ENCODE data around the gene COPS2.
"Not testable (repeated sequence)": the region's sequence is repeated elsewhere in the genome, so short reads cannot be mapped to it uniquely, and the experiment has no call there.

The COPS2 gene

DNA sequence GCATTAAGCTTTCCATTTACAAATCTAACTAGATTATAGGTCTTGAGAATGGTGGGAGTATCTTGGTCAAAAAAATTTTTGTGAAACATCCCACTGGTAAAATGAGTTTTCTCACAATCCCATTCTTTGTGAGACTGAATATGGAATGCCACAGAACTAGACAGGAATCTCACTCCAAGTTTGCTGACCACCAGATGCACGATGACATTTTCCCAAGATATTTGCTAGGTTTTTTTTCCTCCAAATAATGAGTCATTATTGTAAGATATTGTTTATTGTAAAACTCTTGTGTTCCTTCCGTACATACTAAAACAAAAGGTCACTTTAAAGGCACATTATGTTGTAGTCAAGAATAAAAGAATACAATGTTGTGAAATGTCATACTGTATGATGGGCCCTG is 53.9 kb downstream of the COPS2 start:
- DNase-seq = no peak

DNA sequence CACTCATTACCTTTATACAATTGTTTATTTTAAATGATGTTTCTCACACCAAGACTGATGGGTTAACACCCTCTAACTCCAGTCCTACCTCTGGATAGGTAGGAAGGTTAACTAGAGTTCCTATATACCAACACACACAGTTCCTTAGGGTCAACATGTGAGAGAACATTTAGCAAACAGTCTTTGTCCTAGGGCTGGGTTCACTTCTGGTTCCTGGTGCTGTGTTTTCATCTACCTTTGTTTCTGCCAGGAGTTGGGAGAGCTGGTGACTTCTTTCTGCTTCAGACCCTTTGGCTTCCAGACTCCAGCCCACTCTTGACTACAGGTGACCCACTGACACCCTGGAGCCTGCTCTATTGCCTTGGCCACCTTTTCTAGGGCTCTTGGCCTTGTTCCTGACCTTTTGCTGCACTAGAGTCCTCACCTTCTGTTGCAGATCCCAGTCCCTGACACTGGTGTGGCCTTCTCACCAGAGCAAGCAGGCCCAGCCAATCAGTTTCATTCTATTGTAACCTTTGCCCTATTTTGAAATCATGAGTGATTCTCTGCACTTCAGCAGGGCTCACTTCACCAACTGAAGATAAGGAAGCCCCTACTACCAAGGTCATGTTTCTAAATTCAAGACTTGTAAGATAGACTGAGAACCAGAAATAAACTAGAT is 59.2 kb downstream of the COPS2 start:
- DNase-seq = no peak

DNA sequence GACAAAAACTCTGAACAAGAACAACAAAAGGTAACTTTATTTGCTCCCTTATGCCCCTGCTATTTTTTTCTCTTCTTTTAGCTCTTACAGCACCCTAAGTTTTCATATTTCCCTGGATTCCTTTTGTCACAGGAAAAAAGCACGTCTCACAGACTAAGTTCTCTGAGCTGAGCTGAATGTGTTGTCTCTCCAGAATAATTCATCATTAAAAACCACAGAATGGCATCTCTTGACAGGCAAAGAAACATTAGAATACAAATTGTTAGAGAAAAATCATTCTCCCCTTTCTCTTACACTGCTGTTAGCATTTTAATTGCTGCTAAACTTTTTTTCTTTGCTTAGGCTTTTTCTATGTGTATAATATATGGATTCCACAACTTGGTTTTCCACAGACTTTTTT is 60.5 kb downstream of the COPS2 start:
- DNase-seq = no peak

DNA sequence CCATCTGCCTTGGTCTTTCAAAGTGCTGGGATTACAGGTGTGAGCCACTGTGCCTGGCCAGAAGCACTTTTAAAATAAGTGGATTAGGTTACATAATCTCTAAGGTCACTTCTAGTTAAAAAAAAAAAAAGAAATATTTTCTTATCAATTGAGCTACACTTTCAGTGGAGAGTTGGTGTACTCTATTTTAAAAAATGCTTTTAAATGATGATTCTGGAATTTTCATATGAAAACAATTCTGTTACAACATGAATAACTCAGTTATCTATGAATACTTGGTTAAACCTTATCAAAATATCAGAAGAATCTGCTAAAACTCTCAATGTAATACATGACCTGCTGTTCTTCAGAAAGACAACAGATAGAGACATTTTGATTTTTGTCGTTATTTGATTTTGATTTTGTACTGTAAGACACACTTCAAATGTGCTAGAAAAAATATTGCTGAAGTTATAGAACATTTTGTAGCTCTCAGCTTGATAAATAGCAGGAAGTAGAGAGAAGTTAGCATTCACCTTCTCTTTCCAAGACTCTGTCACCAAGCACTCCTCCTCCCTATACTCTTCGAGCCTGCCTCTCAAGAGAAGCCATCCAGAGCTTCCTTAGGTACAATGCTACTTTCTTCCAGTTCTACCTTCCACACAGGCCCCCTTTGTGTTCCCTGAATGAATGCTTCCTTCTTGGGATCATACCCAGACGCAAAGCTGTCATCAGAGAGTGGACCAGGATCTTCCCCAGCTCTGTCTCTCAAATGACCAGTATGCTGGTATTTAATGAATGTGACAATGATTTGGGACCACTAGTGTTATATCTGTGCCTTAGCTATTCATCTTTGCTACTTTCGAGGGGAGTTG is 61.9 kb downstream of the COPS2 start:
- no peak for DNase-seq

DNA sequence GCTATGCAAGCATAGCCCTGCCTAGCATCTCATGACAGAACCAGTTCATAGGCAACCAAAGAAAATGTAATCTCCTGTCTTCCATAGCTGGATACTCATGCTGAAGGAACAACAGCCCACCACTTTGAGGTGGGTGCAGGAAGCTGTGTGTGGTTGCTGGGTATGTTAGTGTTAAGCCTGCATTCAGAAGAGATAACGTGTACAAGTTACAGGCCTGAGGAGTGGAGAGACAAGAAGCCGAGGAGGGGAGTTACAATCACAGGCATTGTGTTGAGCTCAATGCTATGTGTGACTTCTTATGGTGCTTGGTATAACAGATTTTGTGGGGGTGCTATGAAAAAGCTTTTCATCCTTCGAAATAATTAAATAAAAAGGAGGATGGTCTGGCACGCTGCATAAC is 66.4 kb downstream of the COPS2 start:
- DNase-seq = no peak

DNA sequence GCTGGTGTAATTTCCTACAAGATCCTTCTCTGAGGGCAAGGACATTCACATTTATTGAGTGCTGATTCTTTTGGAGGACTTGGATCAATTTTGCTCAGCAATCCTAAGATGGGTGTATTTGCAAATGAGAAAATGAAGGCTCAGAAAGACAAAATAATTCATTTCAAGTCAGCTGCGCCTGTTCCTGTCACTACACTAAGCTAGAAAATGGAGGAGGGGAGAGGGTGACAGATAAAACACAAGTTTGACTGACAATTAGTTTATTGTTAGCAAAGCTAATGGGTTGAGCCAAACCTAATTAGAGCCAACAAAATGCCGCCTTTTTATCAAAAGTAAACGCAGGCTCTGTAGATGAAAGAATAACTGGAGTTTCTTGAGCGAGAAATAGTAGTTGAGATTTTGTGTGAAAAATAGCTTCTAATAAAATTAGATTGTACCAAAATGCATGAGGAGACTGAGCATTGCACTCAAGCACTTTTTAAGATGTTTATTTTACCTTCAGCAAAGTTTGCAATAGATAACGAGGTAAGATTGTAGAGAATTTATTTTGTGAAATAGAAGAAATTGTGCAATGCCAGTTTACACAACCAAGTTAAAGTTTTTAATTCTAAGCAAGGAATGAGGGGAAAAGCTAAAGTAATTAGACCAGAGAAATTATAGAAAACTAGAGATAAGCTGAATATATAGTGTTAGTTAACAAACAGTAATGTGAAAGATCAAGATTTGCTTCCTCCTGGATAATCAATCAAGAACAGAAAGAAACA is 69.5 kb downstream of the COPS2 start:
- DNase-seq = no peak

DNA sequence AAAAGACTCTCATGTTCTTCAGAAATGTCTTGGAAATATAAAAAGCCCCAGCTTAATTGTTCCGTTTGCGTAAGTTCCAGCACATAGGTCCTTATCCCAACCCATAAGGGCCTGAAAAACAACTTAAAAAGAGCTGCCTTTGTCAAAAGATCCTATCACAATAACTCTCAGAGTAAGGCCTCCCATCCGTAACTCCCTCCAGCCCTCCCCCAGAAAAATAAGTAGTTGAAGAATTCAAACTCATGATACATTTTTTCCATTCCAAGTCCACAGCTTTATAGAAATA is 71.2 kb downstream of the COPS2 start:
- no peak for DNase-seq

DNA sequence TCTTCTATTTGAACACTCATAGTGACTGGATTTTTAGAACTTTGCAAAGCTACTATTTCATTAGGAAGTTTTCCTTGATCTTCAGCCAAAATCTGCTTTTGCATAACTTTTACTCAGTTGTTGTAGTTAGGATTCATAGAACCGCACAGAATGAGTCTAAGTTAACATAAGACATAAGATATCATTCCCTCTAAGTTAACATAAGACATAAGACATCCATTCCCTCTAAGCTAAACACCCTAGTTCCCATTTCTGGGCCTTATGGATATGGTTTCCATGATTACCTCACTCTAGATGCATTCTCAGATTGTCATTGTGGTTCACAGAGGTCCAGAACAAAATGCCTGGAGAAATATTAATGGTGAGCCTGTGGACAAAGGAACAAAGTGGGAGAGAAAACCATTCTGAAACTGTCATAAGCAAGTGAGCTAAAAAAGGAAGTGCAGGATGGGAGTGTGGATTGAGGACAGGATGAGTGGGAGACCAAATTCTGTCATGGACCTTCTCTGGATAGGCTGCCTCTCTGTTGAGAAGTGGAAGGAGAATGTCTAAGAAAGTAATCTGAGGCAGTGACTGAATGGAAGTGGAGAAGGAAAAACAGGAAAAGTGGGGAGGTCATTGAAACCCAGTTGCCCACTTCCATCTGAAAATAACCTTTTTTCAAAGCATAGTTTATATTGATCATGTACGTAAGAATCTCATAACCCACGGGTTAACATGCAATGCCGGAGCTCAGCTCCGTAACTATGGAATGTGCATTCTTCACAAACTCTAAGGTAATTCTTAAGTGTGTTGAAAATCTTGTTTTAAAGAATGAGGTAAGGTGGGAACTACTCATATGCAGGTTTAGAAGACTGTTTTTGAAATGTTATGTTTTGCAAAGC is 71.8 kb downstream of the COPS2 start:
- no peak for DNase-seq

DNA sequence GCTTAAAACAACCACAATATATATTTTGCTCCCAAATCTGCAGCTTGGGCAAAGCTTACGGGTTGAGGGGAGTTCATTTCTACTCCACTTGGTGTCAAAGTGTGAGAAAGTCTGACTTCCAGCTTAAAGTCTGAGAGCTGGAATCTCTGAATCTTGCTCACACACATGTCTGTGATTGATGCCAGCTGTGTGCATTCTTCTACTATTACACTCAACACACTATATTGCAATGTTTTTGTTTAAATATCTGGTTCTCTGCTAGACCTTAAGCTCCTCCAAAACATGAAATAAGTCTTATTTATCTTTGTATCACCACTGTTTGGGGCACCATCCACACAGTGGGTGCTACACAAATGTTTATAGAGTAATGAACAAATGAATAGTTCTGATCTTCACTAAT is 72.4 kb downstream of the COPS2 start:
- no peak for DNase-seq

DNA sequence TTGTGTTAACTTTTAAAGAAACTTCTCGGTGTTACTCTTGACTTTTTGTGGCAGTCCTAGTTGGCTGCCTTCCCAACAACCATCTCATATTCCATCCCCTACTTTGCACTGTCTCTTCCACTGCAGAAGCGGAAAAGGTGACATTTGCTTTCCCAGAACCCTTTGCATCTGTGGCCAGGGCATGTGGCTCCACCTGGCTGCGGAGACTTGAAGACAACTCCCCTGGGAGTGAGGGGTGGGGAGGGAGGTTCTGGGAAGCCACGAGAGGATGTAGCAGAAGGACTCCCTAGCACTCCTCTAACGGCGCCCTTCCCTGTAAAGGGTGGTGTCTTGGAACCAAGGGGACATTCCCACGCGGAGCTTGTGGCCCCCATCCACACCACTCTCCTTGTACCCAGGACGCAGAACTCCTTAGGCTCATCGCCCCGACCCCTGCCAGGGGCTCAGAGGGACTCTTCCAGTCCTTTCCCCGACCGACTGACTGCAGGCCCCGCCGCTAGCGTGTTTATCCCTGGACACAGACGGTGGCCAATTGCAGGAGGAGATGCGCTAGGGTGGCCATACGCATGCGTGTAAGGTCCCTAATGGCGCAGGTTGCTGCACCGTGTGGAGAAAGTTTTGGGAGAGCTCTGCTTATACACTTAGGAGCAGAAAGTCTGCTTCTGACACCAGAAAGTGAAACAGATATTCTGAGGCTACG is 75.9 kb downstream of the COPS2 start:
- DNase-seq = no peak

DNA sequence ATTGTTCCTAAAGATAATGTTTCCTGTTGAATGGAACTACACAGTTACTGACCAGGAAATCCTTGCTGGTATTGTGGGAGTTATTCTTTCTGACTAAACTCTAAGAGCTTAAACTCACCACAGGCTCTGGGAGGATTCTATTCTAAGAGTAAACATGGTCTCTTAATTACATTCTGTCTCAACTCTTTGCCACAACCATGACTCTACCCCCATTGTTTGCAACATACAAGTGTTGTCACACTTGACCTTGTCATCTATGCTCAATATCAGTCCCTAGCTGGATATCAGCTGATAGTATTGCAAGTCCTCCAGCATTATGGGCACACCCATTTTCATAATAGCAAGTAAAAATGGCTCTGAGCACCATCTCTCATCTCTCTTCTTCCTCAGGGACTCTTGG is 79.5 kb downstream of the COPS2 start:
- no peak for DNase-seq

DNA sequence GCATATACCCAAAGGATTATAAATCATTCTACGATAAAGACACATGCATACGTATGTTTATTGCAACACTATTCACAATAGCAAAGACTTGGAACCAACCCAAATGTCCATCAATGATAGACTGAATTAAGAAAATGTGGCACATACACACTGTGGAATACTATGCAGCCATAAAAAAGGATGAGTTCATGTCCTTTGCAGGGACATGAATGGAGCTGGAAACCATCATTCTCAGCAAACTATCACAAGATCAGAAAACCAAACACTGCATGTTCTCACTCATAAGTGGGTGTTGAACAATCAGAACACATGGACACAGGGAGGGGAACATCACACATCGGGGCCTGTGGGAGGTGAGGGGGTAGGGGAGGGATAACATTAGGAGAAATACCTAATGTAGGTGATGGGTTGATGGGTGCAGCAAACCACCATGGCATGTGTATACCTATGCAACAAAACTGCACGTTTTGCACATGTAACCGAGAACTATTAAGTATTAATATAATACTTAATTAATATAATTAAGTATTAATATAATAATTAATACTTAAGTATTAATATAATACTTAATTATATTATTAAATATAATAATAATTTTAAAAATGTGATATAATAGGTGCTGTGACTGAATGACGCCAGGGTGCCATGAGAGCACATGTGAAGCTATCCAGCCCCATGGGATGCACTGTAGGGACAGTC is 80.7 kb downstream of the COPS2 start:
- DNase-seq = not testable (repeated sequence)

All from NCI-H510A (cell line).